Activated CD8-positive, alpha-beta T cell treated with anti-CD3 and anti-CD28 coated beads, Interleukin-2, amount 10 ng/mL, durations not matched to agents 7 days and 5 days (primary cell): Measurements from ENCODE around the gene AMPH. TPM values are rescaled to one million over a fixed set of nuclear protein-coding genes. Genes with fewer than 3 reads are reported as not detected.
"Not testable (repeated sequence)": the region's sequence is repeated elsewhere in the genome, so short reads cannot be mapped to it uniquely, and the experiment has no call there.

Experiments used
- ATAC-seq: fragments of 150-1000 bp; cut with Tn5 transposase; one replicate; pipeline ENCODE4 v1.10.0; 2021; ENCODE audit warnings: moderate library complexity
- CTCF ChIA-PET: fragments of 350-600 bp; sonication (Branson Sonifier 250); formaldehyde crosslinking; loops from one replicate; lab custom pipeline; 2021; ENCODE audit warnings: antibody characterized with exemption; lab: Charles Lee
- POLR2A ChIA-PET: fragments of 350-600 bp; sonication (Branson Sonifier 250); formaldehyde crosslinking; loops from one replicate; lab custom pipeline; 2021; ENCODE audit warnings: antibody characterized with exemption; lab: Charles Lee
- DNase-seq: peaks from one replicate; pipeline ENCODE4 v3.0.0-alpha.2; 2020
- H3K27ac Mint-ChIP-seq: one replicate; pipeline ENCODE4 v1.8.0; 2021; ENCODE audit warnings: mild to moderate bottlenecking, mixed read lengths
- H3K27me3 Mint-ChIP-seq: one replicate; pipeline ENCODE4 v1.8.0; 2021; ENCODE audit warnings: low read depth, mixed read lengths
- H3K36me3 Mint-ChIP-seq: one replicate; pipeline ENCODE4 v1.8.0; 2021; ENCODE audit warnings: low read depth, mixed read lengths
- H3K4me1 Mint-ChIP-seq: one replicate; pipeline ENCODE4 v1.8.0; 2021; ENCODE audit warnings: low read depth, mixed read lengths
- H3K4me3 Mint-ChIP-seq: one replicate; pipeline ENCODE4 v1.8.0; 2021; ENCODE audit warnings: mild to moderate bottlenecking, mixed read lengths
- H3K9me3 Mint-ChIP-seq: one replicate; pipeline ENCODE4 v1.8.0; 2022; ENCODE audit warnings: mixed read lengths; ENCODE audit not compliant: insufficient read depth
- total RNA-seq, 2 experiments: library from RNA; stranded (reverse); gene quantifications; one replicate each; pipeline ENCODE4 v1.2.3, GENCODE V29; 2021

AMPH gene
- total RNA-seq, 2 experiments from 2014 or later = not detected

DNA sequence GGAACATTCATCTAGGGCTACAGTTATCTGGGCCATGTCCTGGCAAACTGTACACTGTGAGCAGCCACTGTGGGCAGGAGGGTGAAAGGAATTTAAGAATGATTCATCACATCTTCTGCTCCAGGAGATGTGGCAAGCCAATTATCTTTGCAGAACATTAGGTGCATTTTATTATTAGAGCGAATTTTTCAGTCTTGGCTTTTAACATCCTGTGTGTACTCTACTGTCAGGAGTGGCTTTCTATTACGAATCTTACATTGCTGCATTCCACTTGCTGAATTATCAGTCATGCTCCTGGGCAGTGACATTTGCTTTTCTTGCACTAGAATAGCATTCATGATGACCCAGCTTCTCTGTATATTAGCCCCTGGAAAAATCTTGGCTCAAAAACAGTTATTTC, 248.5 kb downstream of the AMPH start:
- no peaks in the 10 kb centered on the region for H3K9me3 Mint-ChIP-seq
- ChIA-PET CTCF (interaction anchor here (0.9 to 5.9 kb wide), 3 partner anchors 9 to 14 kb away, joined by 3 to 45 read pairs (median 9); no protein-coding TSS in a partner anchor), POLR2A (no interaction called here)
- no peaks in the 10 kb centered on the region for H3K4me1 Mint-ChIP-seq
- no peak overlapping the region for H3K4me3 Mint-ChIP-seq
- ATAC-seq = no peak
- H3K36me3 Mint-ChIP-seq = peaks cover 42% of the 10 kb centered on the region
- no peak for DNase-seq
- no peaks in the 10 kb centered on the region for H3K27me3 Mint-ChIP-seq
- no peak overlapping the region for H3K27ac Mint-ChIP-seq

DNA sequence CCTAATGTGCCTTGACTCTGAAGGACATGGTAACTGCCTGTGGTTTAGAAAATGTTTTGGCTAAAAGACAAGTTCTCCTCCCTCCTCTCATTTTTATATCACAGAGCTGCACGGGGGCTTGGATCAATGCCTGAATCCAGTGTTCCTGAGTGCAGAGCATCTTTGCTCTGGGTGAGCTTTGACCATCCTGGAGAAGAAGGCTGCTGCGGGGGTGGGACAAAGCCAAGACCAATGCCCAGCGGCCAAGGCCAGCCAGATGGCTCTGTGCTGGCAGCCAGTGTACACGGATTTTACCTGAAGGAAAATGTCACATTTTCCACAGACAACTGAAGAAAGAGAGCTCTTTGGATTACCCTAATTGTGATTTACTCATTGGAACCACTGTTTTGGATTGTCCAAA, 255.7 kb downstream of the AMPH start:
- POLR2A ChIA-PET = no interaction called here
- CTCF ChIA-PET = interaction anchor here (0.8 to 8.6 kb wide), 9 partner anchors 8 to 288 kb away, joined by 3 to 87 read pairs (median 26); no protein-coding TSS in a partner anchor
- H3K9me3 Mint-ChIP-seq = no peaks in the 10 kb centered on the region

DNA sequence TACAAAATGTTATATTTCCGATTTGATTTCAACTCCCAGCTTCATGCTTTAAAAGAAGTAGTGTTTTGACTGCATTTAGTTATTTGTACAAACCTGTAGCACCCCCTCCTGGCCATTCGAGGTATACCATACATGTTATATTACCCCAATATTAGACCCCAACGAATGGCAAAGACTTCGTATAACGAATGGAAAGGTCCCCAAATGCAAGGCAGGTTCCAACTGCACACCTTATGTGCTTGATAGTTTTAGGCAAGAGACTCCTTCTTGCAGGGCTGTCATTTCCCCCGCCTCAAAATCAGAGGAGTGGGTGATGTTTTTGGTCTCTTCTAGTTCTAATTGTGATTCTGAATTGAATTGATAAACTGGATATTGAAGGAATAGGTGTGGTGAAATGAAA, 256.7 kb downstream of the AMPH start:
- ATAC-seq = no peak
- Mint-ChIP-seq H3K9me3 (no peaks in the 10 kb centered on the region), H3K27me3 (no peaks in the 10 kb centered on the region), H3K27ac (no peak overlapping the region), H3K36me3 (peaks cover 42% of the 10 kb centered on the region), H3K4me1 (peaks cover 16% of the 10 kb centered on the region), H3K4me3 (no peak overlapping the region)
- CTCF ChIA-PET = interaction anchor here (0.6 to 8.6 kb wide), 44 partner anchors 7 to 1760 kb away, joined by 3 to 87 read pairs (median 4); partner anchors contain the start of genes MPLKIP, STARD3NL and VPS41
- POLR2A ChIA-PET = no interaction called here
- DNase-seq = peak; percentile 76

More for the DNA sequence above, 255.7 kb downstream of the AMPH start:
- Mint-ChIP-seq H3K4me3 (no peak overlapping the region), H3K27me3 (no peaks in the 10 kb centered on the region), H3K36me3 (peaks cover 46% of the 10 kb centered on the region), H3K4me1 (peaks cover 6% of the 10 kb centered on the region), H3K27ac (no peak overlapping the region)
- ATAC-seq = no peak
- DNase-seq = no peak

DNA sequence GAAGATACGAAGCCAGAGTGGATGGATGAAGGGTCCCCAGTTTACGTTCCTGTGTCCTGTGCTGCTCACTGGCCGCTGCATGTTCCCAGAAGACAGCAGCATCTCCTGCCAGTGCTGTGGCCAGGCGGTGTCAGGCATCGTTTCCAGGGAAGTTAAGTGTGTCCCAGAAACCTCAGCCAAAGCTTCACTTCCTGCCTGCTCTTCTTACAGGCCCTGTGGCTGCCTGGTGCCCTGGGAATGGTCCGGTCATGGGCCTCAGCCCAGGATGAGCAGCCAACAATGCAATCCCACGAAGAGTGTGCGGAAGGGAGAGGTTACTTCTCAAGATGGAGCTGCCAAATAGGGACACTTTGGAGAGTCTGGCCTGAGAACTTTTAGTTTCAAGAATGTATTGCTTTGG, 258.0 kb downstream of the AMPH start:
- ChIA-PET POLR2A (no interaction called here), CTCF (interaction anchor here (1.4 to 7.8 kb wide), 6 partner anchors 11 to 264 kb away, joined by 4 to 87 read pairs (median 16); no protein-coding TSS in a partner anchor)
- no peak for DNase-seq
- peaks cover 29% of the 10 kb centered on the region for H3K4me1 Mint-ChIP-seq
- no peak overlapping the region for H3K4me3 Mint-ChIP-seq
- H3K27ac Mint-ChIP-seq = no peak overlapping the region
- H3K36me3 Mint-ChIP-seq = peaks cover 38% of the 10 kb centered on the region
- H3K9me3 Mint-ChIP-seq = no peaks in the 10 kb centered on the region
- ATAC-seq = no peak
- H3K27me3 Mint-ChIP-seq = no peaks in the 10 kb centered on the region

DNA sequence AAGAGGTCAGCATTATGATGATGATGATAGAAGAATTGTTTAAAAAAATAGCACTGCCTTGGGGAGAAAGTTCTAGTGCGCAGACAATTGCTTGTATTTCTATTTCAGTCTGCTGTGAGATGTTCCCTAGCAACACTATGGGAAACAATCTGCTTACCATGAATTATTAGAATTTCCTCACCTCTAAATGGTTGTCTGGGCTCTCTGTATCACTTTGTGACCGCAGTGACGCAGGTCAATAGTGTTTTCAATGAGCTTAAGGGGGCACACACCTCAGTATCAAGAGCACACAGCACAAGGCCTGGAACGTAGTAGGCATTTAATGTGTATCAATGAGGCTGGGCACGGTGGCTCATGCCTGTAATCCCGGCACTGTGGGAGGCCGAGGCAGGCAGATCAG, 258.9 kb downstream of the AMPH start:
- no peak for ATAC-seq
- Mint-ChIP-seq H3K4me3 (no peak overlapping the region), H3K27ac (no peak overlapping the region), H3K9me3 (no peaks in the 10 kb centered on the region), H3K36me3 (peaks cover 35% of the 10 kb centered on the region), H3K27me3 (no peaks in the 10 kb centered on the region), H3K4me1 (peaks cover 38% of the 10 kb centered on the region)
- CTCF ChIA-PET = interaction anchor here (2.9 to 7.8 kb wide), 2 partner anchors 10 to 156 kb away, joined by 22 to 87 read pairs; no protein-coding TSS in a partner anchor
- POLR2A ChIA-PET = no interaction called here
- no peak for DNase-seq

DNA sequence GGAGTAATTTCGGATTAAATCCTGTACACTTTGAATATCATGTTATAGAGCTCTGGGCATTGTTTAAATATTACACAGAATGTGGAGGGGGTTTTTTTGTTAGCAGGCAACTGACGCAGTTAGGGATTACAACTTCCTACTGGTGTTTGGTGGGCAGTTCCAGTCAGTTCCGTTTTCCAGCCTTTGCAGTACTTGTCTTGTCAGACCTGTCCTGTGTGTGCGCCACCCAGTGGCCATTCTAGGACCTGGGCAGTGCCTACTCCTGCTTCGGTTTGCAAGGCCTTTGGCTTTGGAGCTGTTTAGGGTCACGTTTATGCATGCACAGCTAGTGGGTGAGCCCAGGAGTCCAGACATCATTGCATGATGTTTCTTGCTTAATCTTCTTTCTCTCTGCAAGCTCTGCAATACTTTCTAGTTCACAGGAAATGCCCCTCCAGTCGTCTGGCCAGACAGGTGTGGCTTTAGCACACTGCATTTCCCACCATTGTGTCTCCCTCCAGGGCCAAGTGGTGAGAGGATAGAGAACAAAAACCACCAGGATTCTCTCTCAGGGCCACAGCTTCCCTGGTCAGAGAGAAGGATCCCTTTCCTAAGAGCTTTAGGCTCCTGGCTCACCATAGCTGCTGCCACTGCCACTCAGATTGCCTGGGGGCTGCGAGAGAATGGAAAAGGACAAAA, 261.2 kb downstream of the AMPH start:
- H3K27me3 Mint-ChIP-seq = no peaks in the 10 kb centered on the region
- peaks cover 54% of the 10 kb centered on the region for H3K4me1 Mint-ChIP-seq
- peak; percentile 81 for ATAC-seq
- H3K36me3 Mint-ChIP-seq = peaks cover 29% of the 10 kb centered on the region
- ChIA-PET CTCF (interaction anchor here (0.6 to 7.4 kb wide), 47 partner anchors 8 to 1734 kb away, joined by 3 to 346 read pairs (median 6); partner anchors contain the start of gene STARD3NL), POLR2A (no interaction called here)
- peak overlapping the region; percentile 70 for H3K27ac Mint-ChIP-seq
- DNase-seq = peak; percentile 87
- H3K4me3 Mint-ChIP-seq = peak overlapping the region; percentile 13
- H3K9me3 Mint-ChIP-seq = no peaks in the 10 kb centered on the region

DNA sequence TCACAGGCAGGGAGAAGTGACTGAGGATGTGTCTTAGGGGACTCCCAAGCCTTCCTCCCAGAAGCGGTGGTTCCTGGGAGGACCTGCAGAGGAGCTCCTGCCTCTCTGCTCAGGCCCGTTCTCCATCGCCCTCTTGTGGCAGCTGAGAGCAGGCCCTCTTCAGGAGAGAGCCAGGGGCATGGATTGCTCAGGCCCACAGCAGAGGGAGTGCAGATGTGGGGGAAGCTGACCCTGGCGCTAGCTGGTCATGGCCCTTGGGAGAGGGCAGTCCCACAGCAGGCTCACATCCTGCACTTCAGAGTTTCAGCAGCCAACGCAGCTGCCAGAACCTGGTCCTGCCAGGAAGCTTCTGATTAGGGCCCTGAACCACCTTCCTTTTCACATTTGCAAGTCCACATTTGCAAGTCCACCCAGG, 263.0 kb downstream of the AMPH start:
- peaks cover 39% of the 10 kb centered on the region for H3K36me3 Mint-ChIP-seq

DNA sequence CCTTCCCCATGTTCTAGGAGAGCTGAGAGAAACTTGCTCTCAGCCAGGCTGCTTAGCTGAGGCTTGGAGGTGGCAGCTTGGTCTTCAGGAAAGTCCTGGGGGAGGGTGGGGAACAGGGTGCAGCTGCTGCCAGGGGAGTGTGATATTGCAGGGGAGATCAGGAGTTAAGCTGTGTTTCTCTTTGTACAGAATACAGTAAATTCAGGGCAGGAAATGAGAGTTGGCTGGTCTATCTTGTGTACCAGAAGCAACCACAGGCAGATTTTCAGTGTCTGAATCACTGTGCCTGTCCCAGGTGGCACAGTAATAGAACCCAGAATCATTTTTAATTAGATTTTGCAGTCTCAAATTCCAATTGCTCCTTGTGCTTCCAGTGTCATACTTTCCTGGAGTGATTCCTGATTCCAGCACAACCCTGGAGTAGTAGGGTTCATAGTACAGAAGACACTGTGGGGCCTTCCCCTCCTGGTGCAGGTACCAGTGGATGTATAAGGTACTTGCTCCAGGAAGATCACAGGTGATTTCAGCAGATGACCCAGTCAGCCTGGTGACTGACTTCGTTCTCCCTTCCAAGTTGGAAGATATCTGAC, 263.8 kb downstream of the AMPH start:
- peak overlapping the region; percentile 11 for H3K4me3 Mint-ChIP-seq
- H3K9me3 Mint-ChIP-seq = no peaks in the 10 kb centered on the region
- POLR2A ChIA-PET = interaction anchor here (0.6 to 0.8 kb wide), 3 partner anchors 9 to 152 kb away, joined by 3 to 5 read pairs (median 5); no protein-coding TSS in a partner anchor
- ATAC-seq = peak; percentile 51
- CTCF ChIA-PET = interaction anchor here (0.6 to 7.4 kb wide), 29 partner anchors 10 to 450 kb away, joined by 3 to 346 read pairs (median 8); partner anchors contain the start of gene STARD3NL
- H3K27ac Mint-ChIP-seq = peak overlapping the region; percentile 85
- H3K4me1 Mint-ChIP-seq = peaks cover 79% of the 10 kb centered on the region
- no peaks in the 10 kb centered on the region for H3K27me3 Mint-ChIP-seq
- peak; percentile 55 for DNase-seq
- peaks cover 44% of the 10 kb centered on the region for H3K36me3 Mint-ChIP-seq

More for the DNA sequence above, 263.0 kb downstream of the AMPH start:
- peaks cover 71% of the 10 kb centered on the region for H3K4me1 Mint-ChIP-seq
- CTCF ChIA-PET = interaction anchor here (0.6 to 7.4 kb wide), 40 partner anchors 10 to 466 kb away, joined by 3 to 346 read pairs (median 6); partner anchors contain the start of gene STARD3NL
- POLR2A ChIA-PET = interaction anchor here (0.6 kb wide), 1 partner anchor 8 kb away, joined by 5 read pairs; no protein-coding TSS in a partner anchor
- H3K27ac Mint-ChIP-seq = peak overlapping the region; percentile 63
- no peaks in the 10 kb centered on the region for H3K27me3 Mint-ChIP-seq
- no peaks in the 10 kb centered on the region for H3K9me3 Mint-ChIP-seq
- ATAC-seq = peak; percentile 67
- H3K4me3 Mint-ChIP-seq = peak overlapping the region; percentile 11
- peak; percentile 83 for DNase-seq

DNA sequence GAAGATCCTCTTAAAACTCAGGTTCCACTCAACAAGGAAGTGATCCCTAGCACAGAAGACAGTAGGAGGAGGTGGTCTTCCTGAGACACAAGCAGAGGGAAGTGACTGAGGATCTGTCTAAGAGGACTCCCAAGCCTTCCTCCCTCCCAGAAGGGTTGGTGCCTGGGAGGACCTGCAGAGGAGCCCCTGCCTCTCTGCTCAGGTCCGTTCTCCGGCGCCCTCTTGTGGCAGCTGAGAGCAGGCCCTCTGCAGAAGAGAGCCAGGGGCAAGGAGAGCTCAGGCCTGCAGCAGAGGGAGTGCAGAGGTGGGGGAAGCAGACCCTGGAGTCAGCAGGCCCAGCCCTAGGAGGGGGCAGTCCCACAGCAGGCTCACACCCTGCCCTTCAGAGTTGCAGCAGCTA, 267.8 kb downstream of the AMPH start:
- H3K9me3 Mint-ChIP-seq, H3K27me3 Mint-ChIP-seq: not testable (repeated sequence)
- DNase-seq (peak; percentile 81), ATAC-seq (peak; percentile 46)
- H3K4me1 Mint-ChIP-seq = peaks cover 65% of the 10 kb centered on the region
- H3K27ac Mint-ChIP-seq = peak overlapping the region; percentile 95
- H3K36me3 Mint-ChIP-seq = peaks cover 50% of the 10 kb centered on the region
- ChIA-PET POLR2A (interaction anchor here (1.0 kb wide), 1 partner anchor 148 kb away, joined by 3 read pairs; no protein-coding TSS in a partner anchor), CTCF (interaction anchor here (0.6 to 3.6 kb wide), 17 partner anchors 9 to 446 kb away, joined by 3 to 32 read pairs (median 4); partner anchors contain the start of gene STARD3NL)
- H3K4me3 Mint-ChIP-seq = peak overlapping the region; percentile 91

DNA sequence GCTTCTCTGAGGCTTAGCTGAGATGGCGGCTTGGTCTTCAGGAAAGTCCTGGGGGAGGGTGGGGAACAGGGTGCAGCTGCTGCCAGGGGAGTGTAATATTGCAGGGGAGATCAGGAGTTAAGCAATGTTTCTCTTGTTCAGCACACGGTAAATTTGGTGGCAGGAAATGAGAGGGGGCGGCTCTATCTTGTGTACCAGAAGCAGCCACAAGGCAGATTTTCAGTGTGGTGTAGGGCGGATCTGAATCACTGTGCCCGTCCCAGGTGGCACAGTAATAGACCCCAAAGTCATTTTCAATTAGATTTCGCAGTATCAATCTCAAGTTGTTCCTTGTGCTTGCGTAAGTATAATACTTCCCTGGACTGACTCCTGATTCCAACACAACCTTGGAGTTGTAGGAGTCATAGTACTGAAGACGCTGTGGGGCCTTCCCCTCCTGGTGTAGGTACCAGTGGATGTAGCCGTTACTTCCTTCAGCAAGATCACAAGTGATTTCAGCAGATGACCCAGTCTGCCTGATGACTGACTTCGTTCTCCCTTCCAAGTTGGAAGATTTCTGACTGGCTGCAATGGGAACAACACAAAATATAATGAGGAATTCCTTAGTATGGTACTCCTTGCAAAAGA, 268.4 kb downstream of the AMPH start:
- H3K9me3 Mint-ChIP-seq, H3K27me3 Mint-ChIP-seq: not testable (repeated sequence)
- Mint-ChIP-seq H3K4me1 (peaks cover 62% of the 10 kb centered on the region), H3K36me3 (peaks cover 53% of the 10 kb centered on the region), H3K27ac (peak overlapping the region; percentile 95), H3K4me3 (peak overlapping the region; percentile 91)
- ChIA-PET POLR2A (interaction anchor here (1.0 kb wide), 1 partner anchor 147 kb away, joined by 3 read pairs; no protein-coding TSS in a partner anchor), CTCF (interaction anchor here (1.0 to 3.6 kb wide), 14 partner anchors 9 to 255 kb away, joined by 3 to 32 read pairs (median 4); partner anchors contain the start of gene STARD3NL)
- ATAC-seq = peak; percentile 52
- peak; percentile 73 for DNase-seq

DNA sequence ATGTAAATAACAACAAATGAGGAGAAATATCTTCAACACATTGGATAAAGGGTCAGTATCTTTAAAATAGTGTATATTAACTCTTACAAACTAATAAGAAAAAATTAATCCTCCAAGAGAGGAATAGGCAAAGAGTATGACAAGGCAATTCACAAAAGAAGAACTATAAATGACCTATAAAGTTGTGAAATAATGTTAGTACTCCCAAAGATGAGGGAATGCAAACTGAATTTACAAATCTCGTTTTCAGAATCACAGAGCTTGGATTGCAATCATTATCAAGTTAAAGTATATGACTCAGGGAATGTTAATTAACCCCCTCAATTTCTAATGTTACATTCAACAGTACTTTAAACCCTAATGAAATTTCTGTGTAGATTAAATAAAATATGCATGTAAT, 270.4 kb downstream of the AMPH start:
- peaks cover 64% of the 10 kb centered on the region for H3K36me3 Mint-ChIP-seq
- ATAC-seq (no peak), DNase-seq (no peak)
- peak overlapping the region; percentile 28 for H3K27ac Mint-ChIP-seq
- H3K4me1 Mint-ChIP-seq = peaks cover 63% of the 10 kb centered on the region
- H3K4me3 Mint-ChIP-seq = peak overlapping the region; percentile 91
- CTCF ChIA-PET = interaction anchor here (0.8 to 3.6 kb wide), 4 partner anchors 9 to 145 kb away, joined by 3 to 22 read pairs (median 15); no protein-coding TSS in a partner anchor
- no peaks in the 10 kb centered on the region for H3K27me3 Mint-ChIP-seq
- POLR2A ChIA-PET = no interaction called here
- no peaks in the 10 kb centered on the region for H3K9me3 Mint-ChIP-seq
